C4-2B (cell line): ENCODE results near the gene EPHA4.

Experiments
- ZFX ChIP-seq: fragments of 450-650 bp; IDR thresholded peaks from 2 replicates; pipeline ENCODE4 v1.6.1; 2017
- TF ChIP-seq, protein P1 (sequence below): fragments of 450-650 bp; conservative IDR thresholded peaks from 2 replicates; pipeline ENCODE4 v1.5.1; 2017; ENCODE audit warnings: mild to moderate bottlenecking

- TF ChIP-seq, protein P1, sequence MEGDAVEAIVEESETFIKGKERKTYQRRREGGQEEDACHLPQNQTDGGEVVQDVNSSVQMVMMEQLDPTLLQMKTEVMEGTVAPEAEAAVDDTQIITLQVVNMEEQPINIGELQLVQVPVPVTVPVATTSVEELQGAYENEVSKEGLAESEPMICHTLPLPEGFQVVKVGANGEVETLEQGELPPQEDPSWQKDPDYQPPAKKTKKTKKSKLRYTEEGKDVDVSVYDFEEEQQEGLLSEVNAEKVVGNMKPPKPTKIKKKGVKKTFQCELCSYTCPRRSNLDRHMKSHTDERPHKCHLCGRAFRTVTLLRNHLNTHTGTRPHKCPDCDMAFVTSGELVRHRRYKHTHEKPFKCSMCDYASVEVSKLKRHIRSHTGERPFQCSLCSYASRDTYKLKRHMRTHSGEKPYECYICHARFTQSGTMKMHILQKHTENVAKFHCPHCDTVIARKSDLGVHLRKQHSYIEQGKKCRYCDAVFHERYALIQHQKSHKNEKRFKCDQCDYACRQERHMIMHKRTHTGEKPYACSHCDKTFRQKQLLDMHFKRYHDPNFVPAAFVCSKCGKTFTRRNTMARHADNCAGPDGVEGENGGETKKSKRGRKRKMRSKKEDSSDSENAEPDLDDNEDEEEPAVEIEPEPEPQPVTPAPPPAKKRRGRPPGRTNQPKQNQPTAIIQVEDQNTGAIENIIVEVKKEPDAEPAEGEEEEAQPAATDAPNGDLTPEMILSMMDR = no peak
- TF ChIP-seq ZFX = no peak
Observed at GRCh38 chr2:221535824-221536223, 36.3 kb downstream of the EPHA4 start.
